Endothelial cell (in vitro differentiated cells): ENCODE measurements around the gene C11orf68. TPM values are rescaled to one million over a fixed set of nuclear protein-coding genes. Genes with fewer than 3 reads are reported as not detected.
A peak's percentile ranks its signal among the peaks of the same experiment; 100 is the strongest.

ENCODE experiments used
- DNase-seq: peaks from one replicate; pipeline ENCODE4 v3.0.0; 2021; ENCODE audit warnings: low spot score
- H3K27ac Mint-ChIP-seq: one replicate; pipeline ENCODE4 v1.8.0; 2021; ENCODE audit warnings: mixed read lengths, inconsistent platforms; ENCODE audit not compliant: unreplicated experiment
- H3K27me3 Mint-ChIP-seq: one replicate; pipeline ENCODE4 v1.8.0; 2021; ENCODE audit warnings: mild to moderate bottlenecking, moderate library complexity, mixed read lengths, inconsistent platforms; ENCODE audit not compliant: unreplicated experiment
- H3K36me3 Mint-ChIP-seq: one replicate; pipeline ENCODE4 v1.8.0; 2021; ENCODE audit warnings: mild to moderate bottlenecking, low read depth, mixed read lengths, inconsistent platforms; ENCODE audit not compliant: unreplicated experiment
- H3K4me1 Mint-ChIP-seq: one replicate; pipeline ENCODE4 v1.8.0; 2021; ENCODE audit warnings: mild to moderate bottlenecking, mixed read lengths, inconsistent platforms; ENCODE audit not compliant: unreplicated experiment
- H3K4me3 Mint-ChIP-seq: one replicate; pipeline ENCODE4 v1.8.0; 2021; ENCODE audit warnings: mild to moderate bottlenecking, mixed read lengths, inconsistent platforms; ENCODE audit not compliant: unreplicated experiment
- H3K9me3 Mint-ChIP-seq: one replicate; pipeline ENCODE4 v1.8.0; 2021; ENCODE audit warnings: mixed read lengths, inconsistent platforms; ENCODE audit not compliant: unreplicated experiment
- total RNA-seq: library from RNA; stranded (reverse); fragmentation: NEBNext Ultra II Directional; extraction: Animal tissue kit (Norgen Biotek cat#: 25700); gene quantifications from one replicate; pipeline ENCODE4 v1.2.1, GENCODE V29; 2021; ENCODE audit not compliant: unreplicated experiment
- TF ChIP-seq, protein P1 (sequence below): fragments of 200-600 bp; sonication (generic); IDR thresholded peaks from one replicate; pipeline ENCODE4 v1.5.0; 2021; ENCODE audit warnings: antibody characterized with exemption; ENCODE audit not compliant: unreplicated experiment

The C11orf68 gene
- total RNA-seq, 1 donor from 2014 or later: 31.1 TPM

DNA sequence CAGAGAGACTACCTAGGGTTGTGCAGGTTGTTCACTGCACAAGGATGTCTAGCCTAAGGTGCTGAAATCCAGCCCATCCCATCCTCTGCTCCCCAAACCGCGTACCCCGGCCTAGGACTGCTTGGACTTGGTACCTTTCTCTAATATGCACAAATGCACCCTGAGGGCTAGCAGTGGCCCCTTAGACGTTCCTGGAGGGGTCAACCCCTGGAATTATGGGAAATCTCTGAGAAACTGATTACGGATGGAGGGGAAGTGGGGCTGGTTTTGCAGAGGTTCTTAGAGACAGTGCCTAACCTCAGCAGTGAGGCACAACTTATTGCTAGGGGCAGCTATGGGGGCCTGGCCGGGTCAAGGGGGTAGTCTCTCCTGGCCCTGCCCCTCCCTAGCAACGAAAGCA lies 2.5 kb downstream of the C11orf68 start:
- Mint-ChIP-seq H3K4me3 (peak overlapping the region; percentile 78), H3K36me3 (peaks cover 5% of the 10 kb centered on the region), H3K27me3 (peaks cover 7% of the 10 kb centered on the region), H3K4me1 (peaks cover 9% of the 10 kb centered on the region), H3K9me3 (no peaks in the 10 kb centered on the region), H3K27ac (peak overlapping the region; percentile 48)
- TF ChIP-seq, protein P1, sequence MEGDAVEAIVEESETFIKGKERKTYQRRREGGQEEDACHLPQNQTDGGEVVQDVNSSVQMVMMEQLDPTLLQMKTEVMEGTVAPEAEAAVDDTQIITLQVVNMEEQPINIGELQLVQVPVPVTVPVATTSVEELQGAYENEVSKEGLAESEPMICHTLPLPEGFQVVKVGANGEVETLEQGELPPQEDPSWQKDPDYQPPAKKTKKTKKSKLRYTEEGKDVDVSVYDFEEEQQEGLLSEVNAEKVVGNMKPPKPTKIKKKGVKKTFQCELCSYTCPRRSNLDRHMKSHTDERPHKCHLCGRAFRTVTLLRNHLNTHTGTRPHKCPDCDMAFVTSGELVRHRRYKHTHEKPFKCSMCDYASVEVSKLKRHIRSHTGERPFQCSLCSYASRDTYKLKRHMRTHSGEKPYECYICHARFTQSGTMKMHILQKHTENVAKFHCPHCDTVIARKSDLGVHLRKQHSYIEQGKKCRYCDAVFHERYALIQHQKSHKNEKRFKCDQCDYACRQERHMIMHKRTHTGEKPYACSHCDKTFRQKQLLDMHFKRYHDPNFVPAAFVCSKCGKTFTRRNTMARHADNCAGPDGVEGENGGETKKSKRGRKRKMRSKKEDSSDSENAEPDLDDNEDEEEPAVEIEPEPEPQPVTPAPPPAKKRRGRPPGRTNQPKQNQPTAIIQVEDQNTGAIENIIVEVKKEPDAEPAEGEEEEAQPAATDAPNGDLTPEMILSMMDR: no peak
- DNase-seq: no peak

DNA sequence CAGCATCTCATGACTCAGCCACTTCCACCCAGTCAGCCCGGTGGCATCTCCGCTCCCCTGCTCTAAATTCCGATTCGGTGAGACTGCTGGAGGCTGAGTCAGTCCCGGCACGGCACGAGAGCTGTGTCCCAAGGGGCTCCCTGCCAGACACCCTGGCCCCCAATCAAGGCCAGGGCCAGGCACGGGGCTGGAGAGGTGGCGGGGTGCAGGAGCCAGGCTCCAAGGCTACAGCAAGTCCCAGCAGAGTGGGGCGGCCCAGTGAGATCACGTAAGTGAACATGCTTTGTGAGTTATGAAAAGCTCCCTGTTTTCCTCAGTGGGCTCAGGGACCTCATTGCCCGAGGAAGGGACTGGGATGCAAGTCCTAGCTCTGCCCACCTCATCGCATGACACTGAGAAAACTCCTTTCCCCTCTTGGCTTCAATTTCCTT lies 3.0 kb downstream of the C11orf68 start:
- Mint-ChIP-seq H3K27me3 (peaks cover 7% of the 10 kb centered on the region), H3K4me3 (no peak overlapping the region), H3K36me3 (peaks cover 5% of the 10 kb centered on the region), H3K27ac (no peak overlapping the region), H3K9me3 (no peaks in the 10 kb centered on the region), H3K4me1 (peaks cover 9% of the 10 kb centered on the region)
- DNase-seq: no peak
- TF ChIP-seq, protein P1: no peak

DNA sequence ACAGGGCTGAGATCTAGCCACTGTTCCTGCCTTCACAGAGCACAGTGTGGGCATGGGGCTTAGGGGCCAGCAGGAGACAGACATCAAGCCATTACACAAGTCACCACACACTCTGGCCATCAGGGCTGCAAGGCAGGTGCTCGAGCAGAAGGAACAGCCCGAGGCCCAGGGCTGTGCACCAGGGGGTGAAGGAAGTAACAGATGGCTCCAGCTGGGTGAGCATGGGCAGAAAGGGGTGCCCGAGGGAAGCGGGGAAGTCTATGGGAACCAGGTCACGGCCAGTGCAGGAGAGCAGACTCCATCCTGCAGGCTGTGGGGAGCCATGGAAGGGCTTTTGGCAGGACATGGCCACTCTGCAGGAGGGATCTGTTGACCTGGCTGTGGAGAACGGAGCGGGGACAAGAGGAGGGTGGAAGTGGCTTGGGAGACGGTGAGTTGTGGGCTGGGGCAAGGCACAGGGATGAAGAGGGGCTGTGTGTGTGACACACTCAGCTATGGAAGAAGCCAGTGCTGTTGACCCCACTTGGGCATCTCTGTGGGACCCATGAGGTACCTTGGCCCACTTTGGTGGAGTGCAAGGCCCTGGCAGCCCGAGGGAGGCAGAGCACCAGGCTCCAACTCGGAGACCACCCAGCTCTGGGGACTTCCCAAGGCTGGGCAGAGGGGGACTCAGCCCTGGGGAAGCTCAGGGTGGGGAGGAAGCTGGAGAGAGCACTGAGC lies 3.6 kb downstream of the C11orf68 start:
- DNase-seq: no peak
- Mint-ChIP-seq H3K4me3 (peak overlapping the region; percentile 71), H3K36me3 (peaks cover 5% of the 10 kb centered on the region), H3K4me1 (peaks cover 9% of the 10 kb centered on the region), H3K27ac (no peak overlapping the region), H3K9me3 (no peaks in the 10 kb centered on the region), H3K27me3 (peaks cover 7% of the 10 kb centered on the region)
- TF ChIP-seq, protein P1: no peak

DNA sequence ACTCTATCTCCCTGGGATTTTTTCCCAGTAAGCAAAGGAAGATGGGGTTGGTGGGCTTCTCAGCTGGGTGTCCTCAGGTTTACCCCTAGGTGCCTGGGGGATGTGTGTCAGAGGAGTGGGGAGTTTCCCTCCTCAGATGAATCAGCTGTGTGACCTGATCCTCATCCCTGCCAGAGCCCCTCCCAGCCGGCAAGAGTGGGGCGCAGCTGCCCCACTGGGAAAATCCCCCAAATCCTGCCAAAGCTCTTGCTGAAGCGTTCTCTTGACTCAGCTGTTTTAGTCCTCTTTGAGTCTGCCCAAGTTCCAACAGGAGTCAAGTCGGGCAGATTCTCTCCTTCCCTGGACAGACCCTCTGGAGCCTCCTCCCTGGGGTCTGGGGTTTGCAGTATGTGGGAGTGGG lies 6.0 kb downstream of the C11orf68 start:
- Mint-ChIP-seq H3K27ac (no peak overlapping the region), H3K27me3 (peaks cover 6% of the 10 kb centered on the region), H3K9me3 (no peaks in the 10 kb centered on the region), H3K4me3 (no peak overlapping the region), H3K4me1 (peaks cover 9% of the 10 kb centered on the region), H3K36me3 (peaks cover 5% of the 10 kb centered on the region)
- TF ChIP-seq, protein P1: no peak
- no peak for DNase-seq
